HG02970 (cell line): Measurements from ENCODE around the gene FAM131C.

Experiments
- ATAC-seq: cut with Tn5 transposase; IDR thresholded peaks from one replicate; pipeline ENCODE4 v1.9.1; 2021; ENCODE audit warnings: mild to moderate bottlenecking, moderate library complexity, moderate number of reproducible peaks; ENCODE audit not compliant: unreplicated experiment, low FRiP score

Gene FAM131C

DNA sequence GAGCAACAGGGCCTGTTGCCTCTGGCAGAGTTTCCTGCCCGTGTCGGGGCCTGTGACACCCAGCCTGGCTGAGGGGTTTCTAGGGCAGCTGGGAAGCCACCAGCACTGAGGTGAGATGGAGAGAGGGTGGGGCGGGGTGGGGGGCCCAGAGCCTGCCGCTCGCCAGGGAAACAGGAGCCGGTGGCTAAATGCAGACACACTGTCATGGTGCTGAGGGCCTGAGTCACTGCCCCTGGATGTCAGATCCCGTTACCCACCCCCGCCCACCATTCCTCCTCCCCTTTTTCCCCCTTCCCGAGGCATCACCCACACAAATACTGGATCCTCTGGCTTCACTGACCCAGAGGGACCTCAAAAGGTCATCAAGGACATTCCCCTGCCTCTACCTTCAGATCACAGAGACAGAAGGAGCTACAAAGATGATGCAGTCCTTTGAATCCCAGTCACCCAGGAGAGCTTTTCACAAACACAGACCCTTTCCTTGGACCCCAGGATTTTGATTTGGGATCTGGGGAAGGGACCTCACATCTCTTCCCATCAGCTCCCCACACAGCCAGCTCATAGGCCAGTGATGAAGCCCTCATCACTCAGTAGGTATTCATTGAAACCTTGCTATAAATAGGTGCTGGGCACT, 53.7 kb downstream of the FAM131C start:
- no peak for ATAC-seq

- no peak for ATAC-seq
Observed at GRCh38 chr1:16018749-16019643, 54.5 kb downstream of the FAM131C start.

- ATAC-seq = no peak
Observed at GRCh38 chr1:16018308-16018707, 55.1 kb downstream of the FAM131C start.

DNA sequence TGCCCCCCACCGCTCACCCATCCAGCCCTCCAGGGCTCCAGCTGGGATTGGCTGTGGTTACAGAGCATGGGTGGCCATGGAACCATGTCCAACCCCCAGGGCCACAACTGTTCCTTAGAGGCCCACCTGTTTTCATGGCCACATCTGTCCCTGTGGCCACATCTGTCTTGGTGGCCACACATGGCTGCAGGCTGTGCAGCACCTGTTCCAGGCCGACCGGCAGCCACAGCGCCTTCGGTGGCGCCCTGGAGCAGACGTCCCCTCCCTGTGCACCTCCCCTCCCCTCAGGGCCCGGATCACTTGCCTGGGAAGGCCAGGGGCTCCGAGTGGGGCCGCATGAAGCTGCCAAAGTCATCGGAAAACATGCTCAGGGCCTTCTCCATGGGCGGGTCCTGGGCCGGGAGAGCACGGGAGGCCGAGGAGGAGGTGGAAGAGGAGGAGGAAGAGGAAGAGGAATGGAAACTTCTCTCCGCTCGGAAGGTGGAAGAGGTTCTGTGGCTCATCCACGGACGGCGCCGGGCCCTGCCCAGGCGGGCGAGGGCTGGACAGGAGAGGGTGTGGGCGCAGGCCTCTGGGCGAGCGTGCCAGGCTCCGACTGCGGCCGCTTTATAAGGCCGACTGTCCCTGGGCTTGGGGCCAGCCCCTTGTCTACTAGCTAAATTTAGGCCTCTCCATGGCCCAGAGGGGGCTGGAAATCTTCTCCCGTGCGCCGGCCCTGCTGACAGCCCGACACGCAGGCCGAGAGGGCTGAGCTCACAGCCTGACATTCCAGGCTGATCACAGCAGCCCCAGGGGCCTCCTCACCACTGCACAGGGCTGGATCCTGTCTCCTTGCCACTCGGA, 55.8 kb downstream of the FAM131C start, which contains the start of gene HSPB7:
HSPB7 (minus strand) TSS at position 583 of the 843 bp plus-strand sequence; CDS start at position 503, 80 bp downstream.
- no peak for ATAC-seq

DNA sequence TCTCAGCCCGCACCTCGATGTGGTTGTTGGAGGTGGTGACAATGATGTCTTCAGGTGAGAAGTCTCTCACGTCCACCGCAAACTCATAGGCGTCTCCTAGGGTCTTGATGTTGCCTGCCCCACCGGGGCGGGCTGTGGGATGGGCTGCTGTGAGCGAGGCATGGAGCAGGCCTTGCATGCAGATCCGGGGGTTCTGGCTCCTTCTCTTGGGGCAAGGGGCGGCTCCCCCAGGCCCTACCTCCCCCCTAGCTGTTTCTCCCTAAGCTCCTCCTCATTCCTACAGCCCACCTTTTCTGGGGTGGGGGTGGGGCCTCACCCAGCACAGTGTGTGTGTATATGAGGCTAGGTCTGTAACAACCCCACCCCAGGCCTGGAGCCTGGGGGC, 56.4 kb downstream of the FAM131C start:
- ATAC-seq = no peak

DNA sequence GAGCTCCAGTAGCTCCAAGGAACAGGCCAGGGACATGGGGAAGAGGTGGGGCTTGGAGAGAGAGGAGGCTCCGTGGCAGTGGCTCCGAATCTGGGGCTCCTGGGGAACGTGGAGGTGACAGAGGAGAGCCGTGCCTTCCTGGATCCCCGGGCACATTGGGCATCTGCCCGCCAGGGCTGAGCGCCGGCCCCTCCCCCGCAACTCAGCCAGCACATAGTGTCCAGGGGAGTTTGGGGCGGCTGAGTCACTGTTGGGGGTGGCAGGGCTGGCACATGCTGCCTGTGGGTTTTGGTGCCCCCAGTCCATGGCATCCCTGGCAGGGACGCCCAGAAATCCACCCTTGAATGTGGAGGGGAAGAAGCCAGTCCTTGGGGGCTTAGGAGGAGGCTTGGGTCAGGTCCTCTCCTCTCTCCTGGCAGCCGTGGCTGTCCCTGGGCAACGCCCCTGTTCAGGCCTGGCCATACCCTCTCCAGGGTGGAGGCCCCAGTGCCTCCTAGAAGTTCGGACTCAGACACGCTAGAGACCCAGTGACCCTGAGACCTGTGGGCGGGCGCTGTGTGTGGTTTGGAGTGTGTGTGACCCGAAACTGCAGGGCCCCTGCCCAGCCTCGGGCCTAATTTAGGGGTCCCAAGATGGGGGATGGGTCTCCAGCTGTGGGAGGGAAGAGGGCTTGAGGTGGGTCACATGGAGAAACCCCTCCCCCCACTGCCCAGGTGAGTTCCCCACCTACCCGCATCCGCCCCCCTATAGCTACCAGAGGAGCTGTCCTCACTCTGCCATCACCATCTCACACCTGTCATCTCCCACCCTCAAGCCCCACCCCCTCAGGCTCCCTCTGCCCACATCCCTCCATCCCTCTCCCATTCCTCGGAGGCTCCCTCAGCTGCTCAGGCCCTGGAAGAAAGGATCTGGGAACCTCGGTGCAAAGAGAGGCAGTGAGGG, 57.2 kb downstream of the FAM131C start:
- no peak for ATAC-seq

DNA sequence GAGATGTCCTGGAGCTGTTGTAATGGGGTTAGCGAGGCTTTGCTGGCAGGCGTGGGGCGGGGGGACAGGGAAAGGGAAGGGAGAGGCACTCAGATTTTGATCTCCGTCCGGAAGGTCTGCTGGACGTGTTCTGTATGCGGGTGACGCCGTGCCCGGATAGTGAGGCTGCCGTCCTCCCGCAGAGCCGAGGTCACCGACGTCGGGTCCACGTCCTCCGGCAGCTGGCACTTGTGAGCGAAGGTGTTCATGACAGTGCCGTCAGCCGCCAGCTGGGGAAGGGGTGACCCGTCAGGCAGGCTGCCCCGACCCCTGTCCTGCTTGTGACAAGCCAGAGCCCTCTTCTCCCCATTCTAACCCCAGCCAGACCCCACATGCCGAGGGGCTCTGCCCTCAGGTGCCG, 58.0 kb downstream of the FAM131C start:
- ATAC-seq = no peak

DNA sequence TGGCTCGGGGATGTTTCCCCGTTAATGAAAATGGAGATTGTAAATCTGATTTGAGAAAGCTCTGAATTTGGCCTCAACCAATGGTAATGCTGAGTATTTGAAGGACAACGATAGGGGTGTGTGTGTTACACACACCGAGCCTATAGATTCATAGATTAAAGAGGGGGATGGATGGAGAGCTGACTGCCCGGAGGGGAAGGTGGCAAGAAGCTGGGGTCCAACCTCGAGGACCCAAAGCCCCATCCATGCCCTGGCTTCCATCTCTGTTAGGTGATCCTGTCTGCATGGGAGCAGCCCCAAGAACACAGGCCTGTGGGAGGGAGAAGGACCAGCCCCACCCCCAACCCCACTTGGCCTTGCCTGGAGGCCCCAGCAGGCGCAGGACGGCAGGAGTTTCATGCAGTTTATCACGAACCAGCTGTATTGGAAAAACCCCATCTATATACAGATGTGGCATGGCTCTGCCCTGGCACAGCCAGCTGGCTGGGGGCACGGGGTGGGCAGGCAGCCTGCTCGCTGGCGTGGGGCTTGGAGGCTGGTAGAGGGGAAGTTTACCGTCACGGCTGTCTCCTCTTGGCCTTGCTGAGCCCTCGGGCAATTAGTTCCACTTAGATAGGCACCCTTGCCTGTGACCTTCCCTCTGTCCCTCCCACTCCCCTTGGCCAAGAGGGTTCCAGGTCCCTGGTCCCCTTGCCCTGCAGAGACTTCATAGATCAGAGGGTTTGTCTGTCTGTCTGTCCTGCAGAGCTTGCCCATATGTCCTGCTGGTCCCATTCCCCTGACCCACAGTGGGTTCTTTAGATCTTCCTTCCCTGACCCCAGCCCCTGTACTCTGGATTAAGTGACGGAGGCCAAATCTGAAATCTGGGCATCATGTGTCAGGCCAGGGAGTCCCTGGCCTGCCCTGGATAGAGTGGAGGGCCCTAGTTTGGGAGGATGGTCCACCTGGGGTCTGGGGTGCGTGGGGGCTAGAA, 58.7 kb downstream of the FAM131C start:
- no peak for ATAC-seq

- no peak for ATAC-seq
Observed at GRCh38 chr1:16013908-16014258, 59.6 kb downstream of the FAM131C start.

GRCh38 chr1:16013220-16013907, 60.1 kb downstream of the FAM131C start:
- ATAC-seq = no peak

- no peak for ATAC-seq
Observed at GRCh38 chr1:16012590-16013219, 60.7 kb downstream of the FAM131C start.

- no peak for ATAC-seq
Observed at GRCh38 chr1:16011936-16012589, 61.4 kb downstream of the FAM131C start.

DNA sequence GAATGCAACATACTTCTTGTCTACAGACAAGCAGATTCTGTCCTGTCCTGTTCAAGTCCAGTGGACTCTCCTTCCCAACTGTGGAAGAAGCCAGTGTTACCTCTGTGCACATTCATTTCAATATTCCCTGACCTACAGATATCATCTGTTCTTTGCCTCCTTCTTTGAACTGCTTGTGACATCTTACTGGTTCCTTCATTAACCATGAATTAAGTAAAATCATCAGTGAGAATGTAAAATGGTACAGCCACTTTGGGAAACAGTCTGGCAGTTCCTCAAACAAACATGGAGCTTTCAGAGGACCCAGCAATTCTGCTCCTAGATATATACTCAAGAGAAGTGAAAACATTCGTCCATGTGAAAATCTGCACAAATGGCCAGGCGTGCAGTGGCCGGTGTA, 62.6 kb downstream of the FAM131C start:
- ATAC-seq = no peak

GRCh38 chr1:16009678-16010077, 63.8 kb downstream of the FAM131C start:
- ATAC-seq = no peak

DNA sequence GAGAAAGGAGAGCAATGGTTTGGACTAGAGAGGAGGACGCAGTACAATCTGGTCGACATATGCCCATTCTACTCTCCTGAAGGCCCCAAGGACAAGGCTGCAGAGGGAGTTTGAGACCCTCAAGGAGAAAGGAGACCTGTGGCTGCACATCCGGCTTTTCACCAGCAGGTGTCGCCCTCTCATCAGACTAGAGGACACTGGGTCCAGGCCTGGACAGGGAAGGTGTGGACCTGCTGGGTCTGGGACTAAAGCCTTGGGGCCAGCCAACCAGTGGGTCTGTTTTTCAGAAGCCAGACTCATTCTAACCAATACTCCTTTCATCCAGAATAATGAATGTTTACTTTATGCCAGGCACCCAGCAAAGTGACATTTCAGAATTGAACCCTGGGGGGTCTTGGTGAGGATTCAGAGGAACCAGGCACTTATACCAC, 64.4 kb downstream of the FAM131C start:
- ATAC-seq = no peak
